NB4 (cell line): Measurements from ENCODE around the gene SYF2.
"Not testable (repeated sequence)": the region's sequence is repeated elsewhere in the genome, so short reads cannot be mapped to it uniquely, and the experiment has no call there.

Source experiments
- MYC ChIP-seq: IDR thresholded peaks from 2 replicates; pipeline ENCODE4 v1.6.1; 2011; ENCODE audit warnings: low read depth, low read length
- TF ChIP-seq, protein P1 (sequence below): IDR thresholded peaks from one replicate; pipeline ENCODE4 v1.5.1; 2012; ENCODE audit warnings: low read depth, low read length
- TF ChIP-seq, protein P2 (sequence below): IDR thresholded peaks from 2 replicates; pipeline ENCODE4 v1.6.1; 2011; ENCODE audit warnings: low read depth, low read length

DNA sequence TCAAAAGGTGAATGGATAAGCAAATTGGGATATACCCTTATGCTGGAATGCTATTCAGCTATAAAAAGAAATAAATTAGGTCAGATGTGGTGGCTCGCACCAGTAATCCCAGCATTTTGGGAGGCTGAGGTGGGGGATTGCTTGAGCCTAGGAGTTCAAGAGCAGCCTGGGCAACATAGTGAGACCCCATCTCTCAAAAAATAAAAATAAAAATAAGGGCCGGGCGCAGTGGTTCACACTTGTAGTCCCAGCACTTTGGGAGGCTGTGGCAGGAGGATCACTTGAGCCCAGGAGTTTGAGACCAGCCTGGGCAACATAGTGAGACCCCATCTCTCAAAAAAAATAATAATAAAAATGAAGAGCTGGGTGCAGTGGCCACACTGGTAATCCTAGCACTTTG is 44.4 kb downstream of the SYF2 start:
- not testable (repeated sequence) for TF ChIP-seq MYC
- TF ChIP-seq, protein P1, sequence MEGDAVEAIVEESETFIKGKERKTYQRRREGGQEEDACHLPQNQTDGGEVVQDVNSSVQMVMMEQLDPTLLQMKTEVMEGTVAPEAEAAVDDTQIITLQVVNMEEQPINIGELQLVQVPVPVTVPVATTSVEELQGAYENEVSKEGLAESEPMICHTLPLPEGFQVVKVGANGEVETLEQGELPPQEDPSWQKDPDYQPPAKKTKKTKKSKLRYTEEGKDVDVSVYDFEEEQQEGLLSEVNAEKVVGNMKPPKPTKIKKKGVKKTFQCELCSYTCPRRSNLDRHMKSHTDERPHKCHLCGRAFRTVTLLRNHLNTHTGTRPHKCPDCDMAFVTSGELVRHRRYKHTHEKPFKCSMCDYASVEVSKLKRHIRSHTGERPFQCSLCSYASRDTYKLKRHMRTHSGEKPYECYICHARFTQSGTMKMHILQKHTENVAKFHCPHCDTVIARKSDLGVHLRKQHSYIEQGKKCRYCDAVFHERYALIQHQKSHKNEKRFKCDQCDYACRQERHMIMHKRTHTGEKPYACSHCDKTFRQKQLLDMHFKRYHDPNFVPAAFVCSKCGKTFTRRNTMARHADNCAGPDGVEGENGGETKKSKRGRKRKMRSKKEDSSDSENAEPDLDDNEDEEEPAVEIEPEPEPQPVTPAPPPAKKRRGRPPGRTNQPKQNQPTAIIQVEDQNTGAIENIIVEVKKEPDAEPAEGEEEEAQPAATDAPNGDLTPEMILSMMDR = not testable (repeated sequence)
- TF ChIP-seq, protein P2, sequence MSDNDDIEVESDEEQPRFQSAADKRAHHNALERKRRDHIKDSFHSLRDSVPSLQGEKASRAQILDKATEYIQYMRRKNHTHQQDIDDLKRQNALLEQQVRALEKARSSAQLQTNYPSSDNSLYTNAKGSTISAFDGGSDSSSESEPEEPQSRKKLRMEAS = not testable (repeated sequence)
